ENCODE results near the gene MARCHF3.
"Not testable (repeated sequence)": the region's sequence is repeated elsewhere in the genome, so short reads cannot be mapped to it uniquely, and the experiment has no call there.

MARCHF3 gene

DNA sequence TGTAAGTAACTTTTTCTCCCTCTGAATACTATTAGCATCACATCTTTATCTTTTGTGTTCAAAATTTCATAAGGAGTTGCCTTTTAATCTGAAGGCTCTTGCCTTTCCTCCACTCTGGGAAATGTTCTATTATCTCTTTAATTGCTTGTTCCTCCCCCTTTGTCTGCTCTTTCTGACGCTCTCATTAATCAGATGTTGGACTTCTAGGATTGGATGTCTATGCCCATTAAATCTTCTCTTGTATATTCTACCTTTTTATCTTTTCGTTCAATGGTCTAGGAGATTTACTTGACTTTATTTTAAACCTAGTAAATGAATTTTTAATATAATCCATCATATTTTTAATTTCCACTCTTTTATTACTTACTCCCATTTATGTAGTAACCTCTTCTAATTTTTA lies 76.7 kb downstream of the MARCHF3 start:
- no peak for DNase-seq (ENCODE audit: low read depth)

DNA sequence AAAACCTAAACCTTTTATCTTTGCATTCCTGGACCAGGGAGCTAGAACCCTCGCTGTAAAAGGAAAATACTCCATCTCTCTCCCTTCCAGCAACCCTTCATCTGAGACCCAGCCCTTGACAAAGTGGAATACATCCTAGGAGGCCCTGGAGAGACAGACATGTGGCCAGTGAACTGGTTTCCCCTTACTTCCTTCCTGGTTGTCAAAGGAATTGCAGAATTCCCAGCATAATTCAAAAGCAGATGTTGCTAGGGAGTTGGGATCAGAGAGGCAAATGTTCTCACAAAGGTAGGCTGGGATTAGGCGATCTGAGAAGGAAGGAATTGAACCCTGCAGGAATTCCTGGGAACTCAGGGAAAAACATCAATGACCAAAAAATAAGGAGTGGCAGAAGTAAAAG lies 80.9 kb downstream of the MARCHF3 start:
- no peak for DNase-seq (ENCODE audit: low read depth)

DNA sequence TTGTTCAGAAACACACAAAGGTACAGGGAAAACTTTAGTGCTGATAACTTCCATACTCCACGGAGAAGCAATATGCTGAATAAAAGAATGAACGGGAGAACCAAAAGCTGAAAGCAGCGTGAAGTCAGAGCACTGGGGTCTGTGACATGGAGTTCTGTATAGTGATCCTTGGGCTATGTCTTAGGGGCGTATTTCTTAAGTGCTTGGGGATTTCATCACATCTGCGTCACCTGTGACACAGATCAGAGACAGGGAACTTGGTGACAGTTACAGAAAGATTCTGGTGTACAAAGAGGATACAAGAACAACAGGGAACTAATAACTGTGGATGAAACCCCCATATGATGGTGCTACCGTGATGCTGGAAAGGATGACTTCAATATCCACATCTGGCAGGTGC lies 81.9 kb downstream of the MARCHF3 start:
- no peak for DNase-seq (ENCODE audit: low read depth)

DNA sequence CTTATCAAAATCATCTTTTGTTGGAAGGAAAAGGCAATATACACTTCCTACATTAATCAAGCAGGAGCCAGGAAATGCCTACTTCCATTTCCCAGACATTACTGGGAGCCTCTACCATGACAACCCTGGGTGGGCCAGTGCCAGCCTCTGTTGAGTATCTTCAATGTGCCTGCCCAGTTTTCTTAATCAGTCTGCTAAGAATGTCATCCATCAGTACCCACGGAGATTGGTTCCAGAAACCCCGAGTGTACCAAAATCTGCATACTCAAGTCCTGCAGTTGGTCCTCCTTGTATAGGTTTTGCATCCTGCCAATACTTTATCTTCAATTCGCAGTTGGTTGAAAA lies 82.4 kb downstream of the MARCHF3 start:
- no peak for DNase-seq (ENCODE audit: low read depth)

- no peak for DNase-seq (ENCODE audit: low read depth)
Measured at GRCh38 chr5:126947146-126948010, 83.0 kb downstream of the MARCHF3 start.

GRCh38 chr5:126942908-126943307 lies 87.5 kb downstream of the MARCHF3 start:
- not testable (repeated sequence) for DNase-seq (ENCODE audit: low read depth)

- DNase-seq (ENCODE audit: low read depth), result no peak
Measured at GRCh38 chr5:126941403-126941802, 89.0 kb downstream of the MARCHF3 start.

GRCh38 chr5:126939887-126940286 lies 90.5 kb downstream of the MARCHF3 start:
- DNase-seq (ENCODE audit: low read depth), result no peak

- no peak for DNase-seq (ENCODE audit: low read depth)
Measured at GRCh38 chr5:126938466-126938865, 91.9 kb downstream of the MARCHF3 start.

GRCh38 chr5:126937771-126938170 lies 92.6 kb downstream of the MARCHF3 start:
- no peak for DNase-seq (ENCODE audit: low read depth)

DNA sequence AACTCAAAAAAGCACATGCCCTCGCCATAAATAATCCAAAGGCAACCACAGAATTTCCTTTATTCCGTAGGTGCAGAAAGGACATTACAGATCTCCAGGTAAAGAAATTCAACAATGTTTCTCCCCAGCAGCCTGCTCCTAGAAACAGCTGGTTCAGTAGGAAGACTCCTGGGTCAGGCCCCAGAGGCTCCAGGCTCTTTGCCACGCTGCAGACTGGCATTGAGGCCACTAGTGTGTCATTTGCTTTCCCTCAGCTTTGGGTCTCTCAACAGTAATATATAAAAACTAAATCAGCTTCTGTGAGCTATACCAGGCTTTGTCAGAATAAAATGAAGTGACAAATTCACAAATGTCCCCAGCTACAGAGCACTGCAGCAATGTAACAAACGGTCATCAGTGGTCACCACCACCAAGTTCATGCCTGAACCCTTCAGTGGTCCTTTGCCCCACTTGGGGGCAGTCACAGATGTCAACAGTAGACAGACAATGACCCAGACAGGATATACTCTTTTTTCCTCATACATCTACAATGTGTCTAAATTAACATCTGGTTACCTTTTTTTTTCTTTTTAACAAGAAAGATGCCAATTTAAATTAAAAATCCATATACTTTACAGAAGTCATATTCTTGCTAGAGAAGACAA lies 93.5 kb downstream of the MARCHF3 start:
- no peak for DNase-seq (ENCODE audit: low read depth)

DNA sequence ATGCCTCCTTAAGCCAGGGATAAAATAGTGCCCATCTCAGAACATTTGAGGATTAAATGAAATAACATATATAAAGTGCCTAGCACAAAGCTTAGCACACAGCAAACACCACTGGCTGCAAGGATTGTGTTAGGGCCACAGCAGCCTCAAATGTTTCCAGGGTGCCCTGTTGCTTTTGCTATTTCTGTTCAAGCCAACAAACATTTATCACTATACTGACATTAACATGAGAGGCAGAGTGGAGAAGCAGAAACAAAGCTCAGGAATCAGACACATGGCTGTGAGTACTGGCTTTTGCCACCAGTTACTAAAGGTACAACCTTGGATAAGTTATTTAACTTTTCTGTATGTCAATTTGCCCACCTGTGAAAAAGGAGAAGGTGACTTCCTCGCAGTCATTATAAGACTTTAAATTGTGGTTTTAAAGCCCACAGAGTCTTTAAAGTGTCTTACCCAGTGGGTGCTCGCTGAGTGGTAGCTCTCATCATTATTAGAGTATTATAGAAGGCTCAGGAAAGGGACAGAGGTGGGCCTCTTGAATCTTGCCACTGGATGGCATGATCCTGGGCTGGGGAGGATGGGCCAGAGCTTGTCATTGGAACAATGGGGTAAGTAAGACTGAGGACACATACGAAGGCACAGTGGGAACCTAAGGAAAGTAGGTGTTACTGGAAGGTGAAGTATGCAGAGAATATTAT lies 98.2 kb downstream of the MARCHF3 start:
- DNase-seq (ENCODE audit: low read depth), result no peak

DNA sequence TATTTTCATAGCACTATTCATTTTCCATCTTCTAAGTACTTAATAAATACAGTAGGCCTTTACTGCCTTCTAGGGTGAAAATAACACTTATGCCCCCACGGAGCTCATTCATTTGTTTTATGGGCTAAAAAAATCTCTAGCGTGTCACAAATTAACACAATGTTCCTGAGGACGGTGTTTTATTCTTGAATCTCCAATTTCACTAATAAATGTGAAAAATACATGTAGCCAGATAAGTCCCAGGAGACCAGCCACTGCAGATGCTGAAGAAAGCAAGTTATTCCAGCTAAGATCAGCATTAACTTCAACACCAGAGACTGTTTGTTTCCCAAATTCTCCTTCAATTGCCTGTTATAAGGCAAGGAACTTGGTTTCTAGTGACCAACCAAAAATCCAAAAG lies 102.3 kb downstream of the MARCHF3 start:
- no peak for DNase-seq (ENCODE audit: low read depth)

- DNase-seq (ENCODE audit: low read depth), result no peak
Measured at GRCh38 chr5:126927429-126927828, 102.9 kb downstream of the MARCHF3 start.

GRCh38 chr5:126926187-126926586 lies 104.2 kb downstream of the MARCHF3 start:
- DNase-seq (ENCODE audit: low read depth), result no peak

GRCh38 chr5:126925482-126925881 lies 104.9 kb downstream of the MARCHF3 start:
- DNase-seq (ENCODE audit: low read depth), result no peak

DNA sequence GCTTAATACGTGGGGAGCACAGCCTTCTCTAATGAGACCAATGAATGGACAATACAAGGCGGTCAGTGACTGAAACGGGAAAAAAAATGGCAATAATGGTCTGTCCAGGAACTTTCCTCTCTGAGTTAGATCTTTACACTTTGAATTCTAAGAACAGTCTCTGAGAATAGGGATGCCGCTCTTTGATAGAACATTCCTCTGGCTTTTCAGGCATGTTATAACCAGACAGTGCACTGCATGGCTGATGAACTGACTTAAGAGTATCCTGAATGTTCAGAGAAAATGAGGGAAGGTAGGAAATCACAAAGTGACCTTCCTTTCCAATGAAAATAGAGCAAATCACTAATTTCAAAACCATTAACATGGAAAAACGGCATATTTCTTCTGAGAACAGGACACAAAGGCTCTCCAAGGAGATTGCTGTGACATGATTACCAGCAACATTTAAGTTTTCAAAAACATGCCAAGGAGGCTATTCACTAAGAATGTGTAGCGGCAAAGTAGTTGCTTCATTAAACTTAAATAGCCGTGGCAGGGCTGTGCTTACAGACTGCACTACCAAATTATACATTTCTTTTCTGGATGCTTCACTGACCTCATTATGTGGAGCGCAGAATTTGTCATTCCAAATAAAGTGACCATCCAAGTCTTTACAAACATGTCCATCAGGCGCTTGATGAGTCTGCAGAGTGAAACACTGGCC lies 105.9 kb downstream of the MARCHF3 start:
- no peak for DNase-seq (ENCODE audit: low read depth)

DNA sequence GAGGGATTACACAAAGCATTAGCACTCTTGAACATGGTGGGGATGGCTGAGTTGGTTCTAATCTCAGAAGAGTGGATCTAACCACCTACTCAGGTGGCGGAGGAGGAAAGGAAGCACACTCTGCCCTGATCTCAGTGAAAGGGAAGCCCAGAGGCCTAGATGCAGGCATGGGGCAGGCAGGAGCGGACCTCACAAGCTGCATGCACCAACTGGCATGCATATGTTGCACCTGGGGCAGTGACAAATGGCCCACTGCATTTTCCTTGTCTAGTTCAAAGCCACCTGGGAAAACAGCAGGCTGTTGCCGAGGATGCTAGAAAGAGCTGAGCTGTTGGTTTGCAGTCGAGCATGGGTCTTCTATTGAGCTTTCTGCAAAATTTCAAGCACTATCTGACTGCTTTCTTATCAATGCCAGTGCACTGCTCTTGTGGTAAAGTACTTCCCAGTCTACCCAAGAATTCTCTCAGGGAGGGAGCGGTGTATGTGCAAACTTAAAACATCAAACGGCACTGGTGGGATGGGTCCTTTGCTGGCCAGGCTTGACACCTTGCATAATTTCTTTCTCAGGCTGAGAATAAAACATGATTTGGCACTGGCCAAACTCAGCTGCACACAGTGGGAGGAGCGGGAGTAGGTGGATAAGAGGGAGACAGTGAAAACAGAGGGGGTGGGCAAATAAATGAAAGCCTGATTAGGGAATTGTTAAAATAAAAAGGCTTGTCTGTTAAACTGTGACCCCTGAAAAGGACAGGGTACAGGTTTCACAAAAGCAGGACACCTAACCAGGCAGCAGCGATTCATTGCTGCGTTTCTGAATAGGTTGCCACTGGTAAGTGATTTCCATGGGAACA lies 108.9 kb downstream of the MARCHF3 start:
- no peak for DNase-seq (ENCODE audit: low read depth)

- DNase-seq (ENCODE audit: low read depth), result no peak
Measured at GRCh38 chr5:126920291-126920690, 110.1 kb downstream of the MARCHF3 start.

DNA sequence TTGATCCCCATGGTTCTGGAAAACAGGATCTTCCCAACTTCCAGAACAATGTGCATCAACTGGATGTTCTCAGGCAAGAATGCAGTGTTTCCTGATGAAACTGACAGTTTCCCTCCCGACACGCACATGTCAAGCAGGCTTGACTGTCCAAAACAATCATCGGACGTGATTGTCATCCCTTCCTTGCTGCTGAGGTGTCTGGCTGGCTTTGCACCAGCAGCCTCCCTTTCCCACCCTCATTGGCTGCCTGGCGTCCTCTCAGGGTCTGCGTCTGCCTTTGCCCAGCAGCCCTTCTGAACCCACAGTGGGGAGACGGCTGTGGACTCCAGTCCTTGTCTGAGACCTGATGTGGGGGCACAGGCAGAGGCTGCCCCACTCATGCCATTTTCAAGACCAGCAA lies 110.8 kb downstream of the MARCHF3 start:
- no peak for DNase-seq (ENCODE audit: low read depth)

DNA sequence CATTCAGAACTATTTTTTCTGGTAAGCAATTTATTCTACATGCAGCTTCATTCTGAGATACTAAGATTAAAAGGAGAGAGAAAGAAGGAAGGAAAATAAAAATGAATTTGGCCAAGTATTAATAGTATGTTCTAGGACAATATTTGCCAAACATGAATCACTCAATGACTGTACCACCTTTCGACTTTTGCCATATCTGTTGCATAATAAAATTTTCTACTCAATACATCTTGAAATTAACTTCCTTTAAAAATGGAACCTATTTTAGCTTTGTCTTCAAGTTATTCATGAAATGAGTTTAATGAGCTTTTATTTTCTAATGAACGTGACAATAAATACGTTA lies 111.8 kb downstream of the MARCHF3 start:
- no peak for DNase-seq (ENCODE audit: low read depth)
